D341Med (cell line): ENCODE measurements around the gene KLHL17.
A peak's percentile ranks its signal among the peaks of the same experiment; 100 is the strongest.

ENCODE experiments used
- DNase-seq: peaks from one replicate; pipeline ENCODE4 v3.0.0; 2012; ENCODE audit warnings: low spot score

KLHL17 gene

GRCh38 chr1:923131-923990 is 37.0 kb upstream of the KLHL17 start, which contains the start of gene SAMD11:
Gene SAMD11 (plus strand): TSS chr1:923923. CDS start chr1:924432, 509 bp downstream.
- peak; percentile 81 for DNase-seq

GRCh38 chr1:923991-924655 is 36.3 kb upstream of the KLHL17 start:
- DNase-seq, result no peak

- DNase-seq, result no peak
These were observed 35.5 kb upstream of the KLHL17 start for GRCh38 chr1:924656-925560.

- no peak for DNase-seq
These were observed 34.6 kb upstream of the KLHL17 start for GRCh38 chr1:925561-926421.

GRCh38 chr1:927234-927633 is 33.1 kb upstream of the KLHL17 start:
- no peak for DNase-seq

GRCh38 chr1:927748-928147 is 32.6 kb upstream of the KLHL17 start:
- DNase-seq, result no peak

GRCh38 chr1:928825-929661 is 31.3 kb upstream of the KLHL17 start:
- DNase-seq, result no peak

GRCh38 chr1:929712-930632 is 30.4 kb upstream of the KLHL17 start:
- DNase-seq, result no peak

- no peak for DNase-seq
These were observed 29.7 kb upstream of the KLHL17 start for GRCh38 chr1:930633-931138.

- no peak for DNase-seq
These were observed 28.8 kb upstream of the KLHL17 start for GRCh38 chr1:931380-932172.

GRCh38 chr1:932173-932510 is 28.2 kb upstream of the KLHL17 start:
- no peak for DNase-seq

GRCh38 chr1:932776-933602 is 27.4 kb upstream of the KLHL17 start:
- DNase-seq, result peak; percentile 64

- DNase-seq, result peak; percentile 62
These were observed 26.8 kb upstream of the KLHL17 start for GRCh38 chr1:933603-933940.

GRCh38 chr1:934991-935750 is 25.2 kb upstream of the KLHL17 start:
- no peak for DNase-seq

- DNase-seq, result peak; percentile 84
These were observed 24.6 kb upstream of the KLHL17 start for GRCh38 chr1:935751-936231.

GRCh38 chr1:936348-937264 is 23.8 kb upstream of the KLHL17 start:
- DNase-seq, result no peak
